HG02981 (cell line): ENCODE results near the gene STARD7.
"Not testable (repeated sequence)": the region's sequence is repeated elsewhere in the genome, so short reads cannot be mapped to it uniquely, and the experiment has no call there.

Experiments
- ATAC-seq: cut with Tn5 transposase; IDR thresholded peaks from one replicate; pipeline ENCODE4 v1.9.1; 2021; ENCODE audit warnings: mild to moderate bottlenecking, moderate library complexity; ENCODE audit not compliant: unreplicated experiment

STARD7 gene, protein sequence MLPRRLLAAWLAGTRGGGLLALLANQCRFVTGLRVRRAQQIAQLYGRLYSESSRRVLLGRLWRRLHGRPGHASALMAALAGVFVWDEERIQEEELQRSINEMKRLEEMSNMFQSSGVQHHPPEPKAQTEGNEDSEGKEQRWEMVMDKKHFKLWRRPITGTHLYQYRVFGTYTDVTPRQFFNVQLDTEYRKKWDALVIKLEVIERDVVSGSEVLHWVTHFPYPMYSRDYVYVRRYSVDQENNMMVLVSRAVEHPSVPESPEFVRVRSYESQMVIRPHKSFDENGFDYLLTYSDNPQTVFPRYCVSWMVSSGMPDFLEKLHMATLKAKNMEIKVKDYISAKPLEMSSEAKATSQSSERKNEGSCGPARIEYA

DNA sequence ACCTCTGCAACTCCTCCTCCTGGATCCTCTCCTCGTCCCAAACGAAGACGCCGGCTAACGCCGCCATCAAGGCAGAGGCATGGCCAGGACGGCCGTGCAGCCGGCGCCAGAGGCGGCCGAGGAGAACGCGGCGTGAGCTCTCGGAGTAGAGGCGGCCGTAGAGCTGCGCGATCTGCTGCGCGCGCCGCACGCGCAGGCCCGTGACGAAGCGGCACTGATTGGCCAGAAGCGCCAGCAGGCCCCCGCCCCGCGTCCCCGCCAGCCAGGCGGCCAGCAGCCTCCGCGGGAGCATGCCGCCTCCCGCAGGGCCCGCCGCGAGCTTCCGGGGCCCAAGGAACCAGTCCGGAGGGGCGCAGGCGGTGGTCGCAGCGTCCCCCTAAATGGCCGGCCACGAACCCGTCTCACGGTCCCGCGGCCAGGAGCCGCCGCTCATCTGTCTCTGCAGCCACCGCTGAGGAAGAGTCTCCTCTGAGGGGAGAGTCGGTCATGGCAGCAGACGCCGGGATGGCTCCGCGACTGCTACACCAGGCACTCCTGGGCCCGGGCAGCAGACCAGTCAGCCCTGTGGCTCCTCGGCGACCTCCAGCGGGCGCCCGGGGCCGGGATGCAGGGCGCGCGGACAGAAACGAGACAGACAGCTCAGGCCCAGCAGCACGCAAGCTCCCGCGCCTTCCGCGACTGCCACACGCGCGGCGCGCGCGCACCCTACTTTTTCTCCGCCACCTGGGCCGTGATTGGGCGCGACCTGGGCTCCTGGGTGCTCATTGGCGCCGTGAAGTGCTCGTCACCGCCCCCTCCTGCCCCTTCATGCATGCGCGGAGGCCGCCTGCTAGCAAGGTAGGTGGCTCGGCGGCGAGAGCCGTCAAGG lies at the start of gene STARD7:
Gene STARD7, minus strand, starts transcription at position 685 of the 868 bp plus-strand sequence. Its CDS starts 393 bp downstream, at position 292.
- ATAC-seq, result peak; percentile 90

DNA sequence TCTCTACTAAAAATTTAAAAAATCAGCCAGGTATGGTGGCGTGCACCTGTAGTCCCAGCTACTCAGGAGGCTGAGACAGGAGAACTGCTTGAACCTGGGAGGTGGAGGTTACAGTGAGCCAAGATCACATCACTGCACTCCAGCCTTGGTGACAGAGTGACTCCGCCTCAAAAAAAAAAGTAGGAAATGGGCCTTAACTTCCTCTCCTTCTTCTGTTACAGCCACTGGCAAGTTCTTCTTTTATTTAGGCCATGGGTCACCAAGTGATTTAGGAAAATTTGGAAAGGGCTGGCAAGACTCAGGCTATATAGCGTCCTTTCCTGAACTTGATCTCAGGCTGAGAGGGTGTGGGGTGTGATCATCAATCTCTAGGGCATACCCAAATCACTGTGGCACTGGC lies 49.1 kb upstream of the STARD7 start:
- not testable (repeated sequence) for ATAC-seq

DNA sequence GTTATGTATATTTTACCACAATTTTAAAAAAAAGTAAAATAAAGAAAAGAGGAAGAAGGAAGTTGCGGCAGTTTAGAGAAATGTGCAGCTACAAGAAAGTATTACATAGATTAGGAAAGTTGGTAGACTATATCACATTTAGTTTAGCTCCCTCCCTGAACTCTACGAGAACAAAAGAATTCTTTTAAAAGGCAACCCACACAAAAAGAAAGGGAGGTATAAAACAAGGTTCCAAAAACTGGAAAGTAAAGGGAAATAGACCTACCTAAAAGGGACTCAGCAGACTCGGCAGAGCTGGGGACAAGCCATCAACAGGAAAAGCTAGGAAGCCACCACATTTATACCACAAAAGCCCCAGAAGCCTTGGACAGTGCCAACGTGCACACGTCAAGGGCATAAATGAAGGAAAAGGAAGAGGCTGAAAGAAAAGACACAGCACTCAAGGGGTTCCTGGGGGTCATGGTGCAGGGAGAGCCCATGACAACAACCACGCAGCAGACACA lies 48.0 kb upstream of the STARD7 start:
- ATAC-seq, result no peak

DNA sequence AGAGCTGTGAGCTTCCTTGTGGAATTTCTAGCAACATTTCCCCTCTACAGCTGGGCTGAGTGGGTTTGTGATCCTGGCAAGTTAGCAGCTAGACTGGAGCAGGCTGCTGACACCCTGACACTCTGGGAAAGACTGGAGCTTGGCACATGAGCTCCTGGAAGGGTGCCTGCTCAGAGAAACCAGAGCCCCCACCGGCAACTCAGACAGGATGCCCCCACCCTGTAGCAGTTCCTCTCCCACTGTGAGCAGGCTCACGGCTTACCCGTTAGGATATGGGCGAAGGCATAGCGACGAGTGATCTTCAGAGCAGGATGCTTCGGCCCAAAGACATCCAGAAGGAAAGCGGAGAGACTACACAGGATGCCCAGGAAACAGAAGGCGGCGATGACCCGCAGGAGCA lies 45.9 kb upstream of the STARD7 start:
- no peak for ATAC-seq

DNA sequence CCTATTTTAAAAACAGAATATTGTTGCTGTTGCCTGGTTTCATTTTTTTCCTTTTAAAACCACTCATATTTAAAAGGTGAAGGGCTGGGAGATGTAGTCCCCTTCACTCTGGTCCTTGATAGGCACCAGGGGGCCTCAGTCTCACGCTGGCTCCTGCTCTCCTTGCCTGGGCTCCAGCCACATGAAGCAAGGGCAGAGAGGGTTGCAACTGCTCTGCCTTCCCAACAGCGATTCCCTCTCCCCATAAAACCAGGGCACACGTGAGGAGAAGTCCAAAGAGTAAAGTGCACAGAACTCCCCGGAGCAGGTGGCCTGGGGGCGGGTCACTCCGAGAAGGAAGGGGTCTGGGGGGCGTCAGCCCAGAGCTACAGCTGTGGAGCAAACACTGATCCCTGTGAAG lies 44.4 kb upstream of the STARD7 start:
- no peak for ATAC-seq

DNA sequence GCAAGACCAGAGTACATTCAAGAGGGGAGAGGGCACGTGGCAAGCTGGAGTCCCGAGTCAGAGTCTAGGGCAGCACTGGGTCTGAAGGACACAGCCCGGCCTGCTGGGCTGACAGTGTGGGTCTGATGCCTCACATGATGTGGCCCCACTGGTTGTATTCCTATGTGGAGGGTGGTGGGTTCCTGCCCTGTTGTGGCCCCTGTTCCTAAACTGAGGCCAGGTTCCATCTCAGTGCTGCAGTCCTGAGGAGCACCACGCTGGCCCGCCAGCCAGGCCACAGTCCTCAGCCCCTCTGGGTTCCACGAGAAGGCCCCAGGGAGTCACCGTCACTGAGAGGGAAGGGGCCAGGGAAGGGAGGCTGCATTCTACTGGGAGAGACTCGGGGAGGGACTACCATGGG lies 43.9 kb upstream of the STARD7 start:
- no peak for ATAC-seq

DNA sequence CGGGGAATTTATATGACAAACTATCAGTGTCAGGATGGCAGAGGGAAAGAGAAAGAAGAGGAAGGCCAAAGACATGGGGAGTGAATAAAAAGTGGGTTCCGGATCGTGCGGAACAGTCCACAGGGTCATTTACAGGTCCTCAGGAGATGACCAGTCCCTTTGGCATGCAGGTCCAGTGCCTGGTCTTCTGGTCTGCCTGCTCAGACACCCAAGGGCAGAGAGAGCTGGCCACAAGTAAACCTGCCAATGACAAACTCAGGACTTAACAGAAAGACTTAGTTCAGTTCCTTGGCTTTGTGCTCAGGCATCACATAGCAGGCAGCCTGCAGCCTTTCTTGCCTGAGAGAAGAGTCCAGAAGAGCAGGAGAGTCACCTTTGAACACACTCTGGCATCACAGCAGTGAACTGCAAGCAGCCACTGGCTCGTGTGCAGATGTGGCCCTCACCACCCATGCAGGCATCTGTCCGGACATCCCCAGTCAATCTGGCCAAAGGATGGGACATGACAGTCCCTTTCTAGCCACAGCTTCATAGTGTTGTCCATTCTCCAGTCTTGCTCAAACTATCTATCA lies 43.2 kb upstream of the STARD7 start:
- no peak for ATAC-seq

DNA sequence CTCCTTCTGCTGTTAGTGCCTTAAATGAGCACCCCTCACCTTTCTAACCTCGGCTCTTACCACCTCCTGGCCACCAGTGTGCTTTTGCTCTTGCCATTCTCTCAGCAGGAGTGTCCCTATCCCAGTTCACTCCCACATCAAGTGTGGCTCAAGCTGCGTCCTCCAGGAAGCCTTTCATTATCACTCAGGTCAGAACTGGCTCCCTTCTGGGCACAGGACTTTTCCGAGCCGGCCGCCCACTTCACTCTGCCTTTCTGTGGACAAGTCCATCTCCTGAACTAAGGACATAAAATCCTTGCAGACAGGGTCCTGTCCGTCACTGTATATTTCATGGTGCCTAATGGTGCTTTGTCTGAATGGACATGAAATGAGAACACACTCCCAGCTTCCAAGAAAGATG lies 41.6 kb upstream of the STARD7 start:
- no peak for ATAC-seq

DNA sequence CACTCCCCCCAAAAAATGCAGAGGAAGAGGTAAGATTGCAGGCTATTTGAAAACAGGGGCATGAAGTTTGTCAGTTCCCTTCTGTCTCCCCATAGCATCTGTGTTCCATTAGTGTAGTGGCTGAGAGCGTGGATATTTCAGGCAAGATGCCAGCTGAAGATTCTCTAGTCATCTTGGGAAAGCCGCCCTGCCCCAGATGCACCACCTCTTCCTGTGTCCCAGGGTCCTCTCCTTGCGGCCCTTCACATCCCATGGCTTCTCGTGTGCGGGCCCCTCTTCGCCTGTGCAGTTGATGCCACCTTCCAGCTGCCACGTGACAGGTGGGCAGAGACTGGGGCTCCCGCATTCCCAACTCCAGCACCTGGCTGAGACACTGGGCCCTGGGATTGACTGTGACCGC lies 41.0 kb upstream of the STARD7 start:
- ATAC-seq, result no peak

DNA sequence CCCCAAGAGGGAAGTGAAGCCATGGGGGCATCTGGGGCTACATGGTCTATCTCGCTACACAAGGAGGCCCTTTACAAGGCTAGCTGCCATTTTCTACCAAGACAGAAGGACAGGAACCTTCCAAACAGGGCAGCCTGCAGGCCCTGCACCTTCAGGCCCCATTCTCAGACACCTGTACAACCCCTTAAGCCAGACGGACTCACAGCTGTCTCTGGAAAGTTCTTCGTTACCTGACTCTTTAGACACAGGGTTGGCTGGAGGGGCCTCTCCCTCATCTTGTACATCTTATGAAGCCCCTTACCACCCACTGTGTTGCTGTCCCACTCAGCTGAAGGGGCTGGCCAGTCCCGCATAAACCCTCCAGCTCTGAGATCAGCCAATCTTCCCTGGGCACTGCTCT lies 40.0 kb upstream of the STARD7 start:
- no peak for ATAC-seq

DNA sequence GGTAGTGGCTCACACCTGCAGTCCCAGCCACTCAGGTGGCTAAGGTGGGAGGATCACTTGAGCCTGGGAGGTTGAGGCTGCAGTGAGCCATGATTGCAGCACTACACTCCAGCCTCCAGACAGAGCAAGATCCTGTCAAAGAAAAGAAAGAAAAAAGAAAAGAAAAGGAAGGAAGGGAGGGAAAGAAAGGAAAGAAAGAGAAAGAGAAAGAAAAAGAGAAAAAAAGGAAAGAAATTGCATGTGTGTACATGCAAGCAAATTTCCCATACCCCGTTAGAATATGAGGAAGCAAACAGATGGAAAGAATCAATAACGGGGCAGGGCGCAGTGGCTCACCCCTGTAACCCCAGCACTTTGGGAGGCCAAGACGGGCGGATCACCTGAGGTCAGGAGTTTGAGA lies 39.3 kb upstream of the STARD7 start:
- ATAC-seq, result no peak

DNA sequence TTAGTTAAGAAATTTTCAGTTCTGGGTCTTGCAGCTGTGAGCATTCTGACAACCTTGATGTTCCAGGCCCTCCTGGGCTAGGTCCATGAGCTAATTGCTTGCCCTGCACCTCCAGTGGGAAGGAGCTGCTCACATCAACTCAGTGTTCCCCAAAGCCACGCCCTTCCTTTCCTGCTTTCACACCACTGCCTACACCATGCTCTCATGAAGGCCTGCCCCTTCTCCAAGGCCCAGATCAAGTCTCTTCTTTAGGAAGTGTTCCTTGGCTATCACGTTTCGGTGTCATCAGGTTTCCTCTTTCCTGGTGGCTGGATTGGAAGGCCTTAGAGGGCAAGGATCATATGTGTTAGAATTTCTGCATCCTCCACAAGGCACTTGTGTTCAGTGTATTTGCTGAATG lies 38.4 kb upstream of the STARD7 start:
- ATAC-seq, result no peak

DNA sequence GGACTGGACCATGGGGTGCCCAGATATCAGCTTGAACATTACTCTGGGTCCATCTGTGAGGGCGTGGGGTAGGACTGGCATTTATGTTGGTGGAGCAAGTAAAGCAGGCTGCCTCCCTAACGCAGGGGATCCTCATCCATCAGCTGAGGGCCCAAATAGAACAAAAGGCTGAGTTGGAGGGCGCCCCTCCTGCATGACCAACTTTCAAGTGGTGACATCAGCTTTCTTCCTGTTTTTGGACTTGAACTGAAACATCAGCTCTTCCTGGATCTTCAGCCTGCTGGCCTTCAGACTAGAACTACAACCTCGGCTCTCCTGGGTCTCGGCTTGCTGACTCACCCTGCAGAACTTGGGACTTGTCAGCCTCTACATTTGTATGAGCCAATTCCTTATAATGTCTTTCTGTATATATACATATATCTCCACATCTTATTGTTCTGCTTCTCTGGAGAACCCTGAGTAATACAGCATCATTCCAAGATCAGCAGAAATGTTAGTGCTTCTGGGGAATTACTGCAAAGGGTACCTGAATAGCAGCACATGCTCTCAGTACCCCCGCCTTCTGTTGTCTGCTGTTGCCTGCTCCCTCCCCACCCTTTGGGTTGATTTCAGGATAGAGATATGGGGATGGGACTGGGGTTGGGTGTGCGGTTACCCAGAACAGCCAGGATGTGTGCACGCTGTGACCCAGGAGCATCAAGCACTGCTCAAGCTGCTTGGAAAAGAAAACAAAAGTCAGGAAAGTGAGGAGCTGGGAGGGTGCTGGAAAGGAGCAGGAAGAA lies 37.2 kb upstream of the STARD7 start:
- no peak for ATAC-seq

DNA sequence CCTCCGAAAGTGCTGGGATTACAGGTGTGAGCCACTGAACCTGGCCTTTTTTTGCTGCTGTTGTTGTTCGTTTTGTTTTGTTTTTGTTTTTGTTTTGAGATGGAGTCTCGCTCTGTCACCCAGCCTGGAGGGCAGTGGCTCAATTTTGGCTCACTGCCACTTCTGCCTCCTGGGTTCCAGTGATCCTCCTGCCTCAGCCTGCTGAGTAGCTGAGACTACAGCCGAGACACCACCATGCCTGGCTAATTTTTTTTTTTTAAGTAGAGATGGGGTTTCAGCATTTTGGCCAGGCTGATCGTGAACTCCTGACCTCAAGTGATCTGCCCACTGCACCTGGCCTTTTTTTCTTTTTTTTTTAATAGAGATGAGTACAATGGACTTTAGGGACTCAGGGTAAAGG lies 35.2 kb upstream of the STARD7 start:
- ATAC-seq, result no peak

DNA sequence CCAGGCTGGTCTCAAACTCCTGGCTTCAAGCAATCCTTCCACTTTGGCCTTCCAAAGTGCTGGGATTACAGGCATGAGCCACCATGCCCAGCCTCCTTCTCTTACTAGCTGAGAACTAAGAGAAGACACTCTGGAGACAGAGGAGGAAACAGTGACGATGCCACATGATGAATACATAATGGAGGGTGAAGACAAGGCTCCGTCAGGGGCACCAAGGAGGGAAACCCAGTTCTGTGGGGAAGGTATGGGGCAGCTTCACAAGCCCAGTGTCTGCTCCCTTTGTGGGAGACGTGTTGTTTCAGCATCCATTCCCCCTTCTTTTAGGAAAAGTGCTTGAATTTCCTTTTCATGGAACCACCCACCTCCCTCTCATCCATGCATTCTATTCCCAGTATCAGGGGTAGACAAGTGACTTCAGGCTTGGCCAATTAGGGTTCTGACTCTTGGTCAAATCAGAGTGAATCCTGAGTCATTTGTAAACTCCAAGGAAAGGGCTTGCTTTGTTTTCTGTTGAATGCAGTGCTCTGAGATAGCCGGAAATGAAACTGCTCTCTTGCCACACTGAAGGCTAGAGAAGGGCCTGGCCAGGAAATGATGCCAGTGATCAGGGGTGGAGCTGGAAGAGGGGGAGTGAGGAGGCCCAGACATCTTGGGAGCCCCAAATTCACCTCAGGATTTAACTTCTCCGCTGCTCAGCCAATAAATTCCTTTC lies 33.4 kb upstream of the STARD7 start:
- ATAC-seq, result peak; percentile 85

DNA sequence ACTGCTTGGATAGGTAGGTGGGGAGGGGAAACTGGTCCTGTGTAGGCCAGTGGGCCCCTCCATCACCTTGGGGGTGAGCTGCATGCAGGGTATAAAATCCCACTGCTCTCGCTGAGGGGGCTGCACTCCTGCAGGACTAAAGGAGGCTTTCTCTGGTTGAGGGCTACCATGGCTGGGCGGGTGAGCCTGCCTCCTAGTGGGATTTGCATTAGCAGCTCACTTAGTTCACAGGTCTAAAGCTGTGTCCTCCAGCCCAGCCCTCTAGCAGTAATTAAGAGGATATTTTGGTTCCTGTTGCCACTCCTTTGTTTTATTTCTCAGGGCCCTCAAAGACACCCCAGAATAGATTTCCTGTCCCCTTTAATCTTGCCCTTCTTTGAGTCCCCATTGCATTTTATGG lies 32.6 kb upstream of the STARD7 start:
- no peak for ATAC-seq

DNA sequence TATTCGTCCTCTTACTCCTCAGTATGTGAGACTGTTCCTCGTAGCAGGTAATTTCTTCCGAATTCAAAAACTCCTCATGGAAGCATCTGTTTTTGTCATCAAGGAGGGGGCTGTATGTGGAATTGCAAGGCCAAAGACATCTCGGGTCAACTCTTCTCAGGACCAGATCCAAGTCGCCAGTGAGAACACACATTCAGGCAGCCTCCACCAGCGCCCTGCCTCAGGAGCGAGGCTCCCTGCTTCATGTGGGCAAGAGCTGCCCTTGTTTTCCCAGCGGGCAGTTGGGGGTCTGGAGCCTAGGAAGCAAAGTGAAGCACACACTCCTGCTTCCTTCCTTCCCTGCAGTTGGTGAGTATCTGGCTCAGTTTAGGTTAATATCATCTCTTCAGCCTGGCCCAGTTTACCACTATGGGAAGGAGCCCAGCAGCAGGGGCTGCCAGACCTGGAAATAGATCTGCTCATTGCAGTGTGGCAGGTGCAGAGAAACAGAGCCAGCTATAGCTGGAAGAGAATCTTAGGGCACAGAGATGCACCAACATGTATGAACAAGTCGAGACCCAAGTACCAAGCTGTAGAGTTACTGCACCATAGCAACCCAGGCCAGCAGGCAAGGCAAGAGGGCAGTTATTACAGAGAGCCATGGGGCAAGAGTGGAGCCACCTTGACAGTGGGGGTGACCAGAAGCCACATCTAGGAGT lies 31.9 kb upstream of the STARD7 start:
- no peak for ATAC-seq

DNA sequence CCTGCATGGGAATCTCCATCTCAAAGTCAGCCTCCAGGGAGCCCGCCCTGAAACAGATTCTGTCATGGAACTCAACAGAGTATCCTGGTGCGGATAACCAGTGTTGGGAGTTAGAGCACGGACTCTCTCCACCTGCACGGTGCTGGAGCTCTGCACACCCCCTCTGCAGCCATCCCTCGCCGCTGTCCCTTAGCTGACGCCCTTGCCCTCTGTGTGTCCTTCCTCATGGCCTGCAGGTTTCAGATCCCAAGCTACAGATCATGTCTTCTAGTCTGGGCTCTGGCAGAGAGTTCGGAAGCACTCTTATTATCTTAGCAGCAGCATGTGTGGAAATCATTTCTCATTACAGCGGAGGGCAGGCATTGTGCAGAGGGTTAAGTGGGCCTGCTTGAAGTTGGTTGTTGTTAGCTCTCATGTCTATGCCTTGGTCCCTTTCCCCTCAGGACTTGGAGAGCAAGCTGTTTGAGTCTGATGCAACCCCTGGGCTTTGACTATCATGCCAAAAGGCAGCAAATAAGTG lies 31.2 kb upstream of the STARD7 start:
- no peak for ATAC-seq

DNA sequence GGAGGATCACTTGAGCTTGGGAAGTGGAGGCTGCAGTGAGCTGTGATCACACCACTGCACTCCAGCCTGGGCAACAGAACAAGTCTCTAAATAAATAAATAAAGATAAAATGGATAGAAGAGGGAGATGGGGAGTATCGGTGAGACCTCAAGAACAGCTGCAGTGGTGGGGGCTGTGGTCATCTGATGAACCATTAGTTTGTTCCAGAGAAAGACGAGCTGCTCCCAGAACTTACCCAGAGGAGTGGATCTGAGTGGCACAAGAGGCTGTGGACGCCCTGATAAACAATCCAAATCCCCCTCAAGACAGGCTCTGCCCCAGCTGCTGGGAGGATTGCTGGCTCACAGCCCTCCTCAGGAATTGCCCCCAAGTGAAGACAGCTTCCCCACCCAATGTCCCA lies 30.5 kb upstream of the STARD7 start:
- ATAC-seq, result no peak
